ENCODE data around the gene CRAMP1. TPM values are rescaled to one million over a fixed set of nuclear protein-coding genes. Genes with fewer than 3 reads are reported as not detected.

The CRAMP1 gene
- total and polyA plus RNA-seq, 2 of the 8 experiments (the other 6 are each of a cell fraction or from before 2014, with no cell fraction given), result 19.2 to 23.2 TPM

DNA sequence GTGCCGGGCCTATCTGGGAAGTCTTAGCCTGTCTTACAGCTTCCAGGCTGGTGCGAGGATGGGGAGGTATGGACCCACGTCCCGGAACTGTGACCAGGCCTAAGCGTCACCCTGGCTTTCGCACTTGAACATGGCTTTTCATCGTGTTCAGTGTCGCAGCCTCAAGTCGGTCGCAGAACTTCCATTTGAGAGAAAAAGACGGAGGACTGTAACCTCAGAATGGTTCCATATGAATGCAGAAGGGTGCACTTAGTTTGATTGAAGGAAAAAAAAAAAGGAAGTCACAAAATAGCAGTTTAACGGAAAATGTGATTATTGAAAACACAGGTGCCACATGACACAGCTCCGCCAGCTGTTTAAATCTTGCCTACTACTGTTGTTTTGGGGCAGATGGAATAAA is 35.7 kb downstream of the CRAMP1 start:
- Histone ChIP-seq H3K23me2 (ENCODE audit: low read depth, low read length) (no peaks in the 10 kb centered on the region), H2BK15ac (ENCODE audit: low read length) (no peak overlapping the region), H4K8ac (ENCODE audit: extremely low read depth, insufficient read depth, low read length) (no peak overlapping the region), H3K79me2 (ENCODE audit: control insufficient read depth in 1 of 2, insufficient read depth in 2 of 2, low read length in 2 of 2) (peaks cover 0 to 3% of the 10 kb centered on the region in 2 experiments; a peak in 1 of 4 replicates), H4K5ac (ENCODE audit: insufficient read length, low read depth, low read length) (no peak overlapping the region), H3K4me3 (ENCODE audit: extremely low read depth in 1 of 4, insufficient read depth in 2 of 4, low read depth in 3 of 4, low read length in 4 of 4) (no peak overlapping the region), H2BK120ac (replicated peaks; ENCODE audit: low read depth, low read length) (no peak overlapping the region), H2BK20ac (ENCODE audit: low read length) (no peak overlapping the region), H3K18ac (ENCODE audit: extremely low read depth, low read length) (no peak overlapping the region), H3K79me1 (ENCODE audit: low read depth, low read length) (peaks cover 19% of the 10 kb centered on the region), H3K9ac (replicated peaks in 1 of 4; ENCODE audit: extremely low read depth in 1 of 4, low read depth in 3 of 4, low read length in 3 of 4) (no peak overlapping the region), H3K4me1 (replicated peaks in 1 of 4; ENCODE audit: control insufficient read depth in 3 of 4, insufficient read depth in 4 of 4, low read length in 3 of 4) (peaks cover 0 to 2% (median 0%) of the 10 kb centered on the region in 4 experiments; a peak in 1 of 7 replicates), H2BK12ac (ENCODE audit: low read depth, low read length) (no peak overlapping the region), H3K23ac (ENCODE audit: insufficient read length) (no peak overlapping the region), H3K56ac (replicated peaks; ENCODE audit: insufficient read length, low read depth, low read length) (no peak overlapping the region), H2AK5ac (ENCODE audit: low read depth, low read length) (no peak overlapping the region), H3K27ac (ENCODE audit: low read depth, low read length) (no peak overlapping the region), H3K36me3 (ENCODE audit: control insufficient read depth in 2 of 4, insufficient read depth in 4 of 4, low read length in 3 of 4) (peaks cover 4 to 21% (median 14%) of the 10 kb centered on the region in 4 experiments), H3K4me2 (ENCODE audit: insufficient read depth in 1 of 2, low read depth in 2 of 2, low read length in 2 of 2) (no peak overlapping the region), H3K9me3 (ENCODE audit: insufficient read depth in 2 of 2, low read depth in 1 of 2, low read length in 1 of 2) (no peaks in the 10 kb centered on the region), H3K27me3 (replicated peaks in 1 of 4; ENCODE audit: control insufficient read depth in 3 of 4, extremely low read depth in 1 of 4, insufficient read depth in 3 of 4, low read length in 3 of 4) (no peaks in the 10 kb centered on the region), H4K91ac (replicated peaks; ENCODE audit: insufficient read length, low read length) (no peak overlapping the region), H4K20me1 (replicated peaks in 1 of 2; ENCODE audit: control insufficient read depth in 1 of 2, insufficient read depth in 2 of 2, low read length in 2 of 2) (peaks cover 9 to 26% of the 10 kb centered on the region in 2 experiments), H3K14ac (ENCODE audit: insufficient read length) (no peak overlapping the region), H3K4ac (replicated peaks; ENCODE audit: insufficient read length, low read depth, low read length) (no peak overlapping the region), H2BK5ac (ENCODE audit: low read depth, low read length) (no peak overlapping the region), H2AFZ (ENCODE audit: low read length) (no peak overlapping the region)
- POLR2A ChIA-PET (ENCODE audit: partially characterized antibody), result interaction anchor here (0.7 kb wide), 1 partner anchor 316 kb away, joined by 3 read pairs; no protein-coding TSS in a partner anchor
- DNase-seq (ENCODE audit: low read depth in 1 of 2, low spot score in 2 of 2) (no peak), FAIRE-seq (no peak)
- CTCF ChIA-PET (ENCODE audit: partially characterized antibody), result no interaction called here
- 93% methylated on average over 13 of the region's 13 CpGs; no CpG with 5 or more reads in 1 of the 2 experiments for WGBS, 2 experiments (ENCODE audit: extremely low coverage in 1 of 2, insufficient coverage in 1 of 2, insufficient read length in 1 of 2, insufficient replicate concordance in 2 of 2, low coverage in 1 of 2, low lambda C conversion rate in 2 of 2, missing lambda C conversion rate in 1 of 2)
- TF ChIP-seq HDAC6 (IDR thresholded peaks at IDR 0.05; ENCODE audit: low read depth, low read length), result no peak
- TF ChIP-seq KDM5A (IDR thresholded peaks at IDR 0.05; ENCODE audit: low read length), result no peak
- no peak for TF ChIP-seq RNF2 (IDR thresholded peaks at IDR 0.05; ENCODE audit: borderline replicate concordance, low read depth, low read length, missing control alignments, poor library complexity, severe bottlenecking)
- TF ChIP-seq BACH1 (IDR thresholded peaks at IDR 0.05; ENCODE audit: low read length), result no peak
- no peak for TF ChIP-seq FOSL1 (IDR thresholded peaks at IDR 0.05; ENCODE audit: insufficient read depth, low read depth, low read length)
- TF ChIP-seq RFX5 (IDR thresholded peaks at IDR 0.05; ENCODE audit: borderline replicate concordance, low read depth, low read length), result no peak
- no peak for TF ChIP-seq NRF1 (IDR thresholded peaks at IDR 0.05; ENCODE audit: low read depth, low read length)
- TF ChIP-seq CEBPB (IDR thresholded peaks at IDR 0.05; ENCODE audit: low read depth, low read length), result no peak
- TF ChIP-seq SP1 (IDR thresholded peaks at IDR 0.05; ENCODE audit: low read depth, low read length), result no peak
- TF ChIP-seq YY1 (IDR thresholded peaks at IDR 0.05; ENCODE audit: low read depth, low read length), result no peak
- TF ChIP-seq RAD21 (IDR thresholded peaks at IDR 0.05 in 1 of 2, conservative IDR thresholded peaks at IDR 0.05 in 1 of 2; ENCODE audit: low read depth in 2 of 2, low read length in 2 of 2), result no peak
- no peak for TF ChIP-seq SAP30 (IDR thresholded peaks at IDR 0.05; ENCODE audit: insufficient read depth, insufficient replicate concordance, low read length)
- TF ChIP-seq MAFK (IDR thresholded peaks at IDR 0.05; ENCODE audit: low read depth, low read length), result no peak
- no peak for TF ChIP-seq GTF2F1 (IDR thresholded peaks at IDR 0.05; ENCODE audit: borderline replicate concordance, low read depth, low read length)
